HEK293 (cell line): ENCODE results near the gene SLC25A40.

ENCODE experiments used
- SETDB1 ChIP-seq: IDR thresholded peaks from one replicate; pipeline ENCODE4 v1.6.1; 2017; ENCODE audit warnings: mild to moderate bottlenecking, low read length, moderate library complexity, mixed read lengths; ENCODE audit not compliant: insufficient read length
- YY1 ChIP-seq: fragments of 450-650 bp; formaldehyde crosslinking; IDR thresholded peaks from 2 replicates; pipeline ENCODE4 v1.5.1; 2018; ENCODE audit warnings: missing biosample characterization, missing genetic modification characterization
- ZNF473 ChIP-seq: fragments of 450-650 bp; formaldehyde crosslinking; IDR thresholded peaks from 2 replicates; pipeline ENCODE4 v1.5.1; 2017; ENCODE audit warnings: missing biosample characterization, missing genetic modification characterization
- TF ChIP-seq, protein P1 (sequence below): fragments of 450-650 bp; formaldehyde crosslinking; IDR thresholded peaks from 2 replicates; pipeline ENCODE4 v1.5.1; 2016; ENCODE audit warnings: missing biosample characterization, missing genetic modification characterization
- TF ChIP-seq, protein P2 (sequence below): fragments of 450-650 bp; formaldehyde crosslinking; IDR thresholded peaks from 2 replicates; pipeline ENCODE4 v1.5.1; 2016; ENCODE audit warnings: missing biosample characterization, missing genetic modification characterization, low read depth

DNA sequence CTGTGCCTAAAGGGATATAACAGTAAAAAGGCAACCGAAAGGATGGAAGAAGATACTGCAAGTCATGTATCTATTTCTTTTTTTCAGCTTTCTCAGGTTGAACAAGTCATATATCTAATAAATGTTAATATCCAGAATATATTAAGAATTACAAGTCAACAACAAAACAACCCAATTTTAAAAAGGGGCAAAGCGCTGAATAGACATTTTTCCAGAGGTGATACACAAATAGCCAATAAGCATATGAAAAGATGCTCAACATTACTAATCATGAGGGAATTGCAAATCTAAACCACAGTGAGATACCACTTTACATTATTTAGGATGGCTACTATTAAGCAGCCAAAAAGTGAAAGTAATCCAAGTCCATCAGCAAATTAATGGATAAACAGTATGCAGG lies 23.1 kb upstream of the SLC25A40 start:
- TF ChIP-seq, protein P1, sequence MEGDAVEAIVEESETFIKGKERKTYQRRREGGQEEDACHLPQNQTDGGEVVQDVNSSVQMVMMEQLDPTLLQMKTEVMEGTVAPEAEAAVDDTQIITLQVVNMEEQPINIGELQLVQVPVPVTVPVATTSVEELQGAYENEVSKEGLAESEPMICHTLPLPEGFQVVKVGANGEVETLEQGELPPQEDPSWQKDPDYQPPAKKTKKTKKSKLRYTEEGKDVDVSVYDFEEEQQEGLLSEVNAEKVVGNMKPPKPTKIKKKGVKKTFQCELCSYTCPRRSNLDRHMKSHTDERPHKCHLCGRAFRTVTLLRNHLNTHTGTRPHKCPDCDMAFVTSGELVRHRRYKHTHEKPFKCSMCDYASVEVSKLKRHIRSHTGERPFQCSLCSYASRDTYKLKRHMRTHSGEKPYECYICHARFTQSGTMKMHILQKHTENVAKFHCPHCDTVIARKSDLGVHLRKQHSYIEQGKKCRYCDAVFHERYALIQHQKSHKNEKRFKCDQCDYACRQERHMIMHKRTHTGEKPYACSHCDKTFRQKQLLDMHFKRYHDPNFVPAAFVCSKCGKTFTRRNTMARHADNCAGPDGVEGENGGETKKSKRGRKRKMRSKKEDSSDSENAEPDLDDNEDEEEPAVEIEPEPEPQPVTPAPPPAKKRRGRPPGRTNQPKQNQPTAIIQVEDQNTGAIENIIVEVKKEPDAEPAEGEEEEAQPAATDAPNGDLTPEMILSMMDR (tag by site-specific recombination), result no peak
- TF ChIP-seq ZNF473 (tag by site-specific recombination) (no peak), YY1 (no peak), SETDB1 (no peak)
- TF ChIP-seq, protein P2, sequence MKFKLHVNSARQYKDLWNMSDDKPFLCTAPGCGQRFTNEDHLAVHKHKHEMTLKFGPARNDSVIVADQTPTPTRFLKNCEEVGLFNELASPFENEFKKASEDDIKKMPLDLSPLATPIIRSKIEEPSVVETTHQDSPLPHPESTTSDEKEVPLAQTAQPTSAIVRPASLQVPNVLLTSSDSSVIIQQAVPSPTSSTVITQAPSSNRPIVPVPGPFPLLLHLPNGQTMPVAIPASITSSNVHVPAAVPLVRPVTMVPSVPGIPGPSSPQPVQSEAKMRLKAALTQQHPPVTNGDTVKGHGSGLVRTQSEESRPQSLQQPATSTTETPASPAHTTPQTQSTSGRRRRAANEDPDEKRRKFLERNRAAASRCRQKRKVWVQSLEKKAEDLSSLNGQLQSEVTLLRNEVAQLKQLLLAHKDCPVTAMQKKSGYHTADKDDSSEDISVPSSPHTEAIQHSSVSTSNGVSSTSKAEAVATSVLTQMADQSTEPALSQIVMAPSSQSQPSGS (tag by site-specific recombination), result no peak
